ENCODE measurements around the gene MFN2. TPM values are rescaled to one million over a fixed set of nuclear protein-coding genes. Genes with fewer than 3 reads are reported as not detected.

Gene MFN2
- total and polyA plus RNA-seq, 2 of the 8 experiments (the other 6 are each of a cell fraction or from before 2014, with no cell fraction given) = 34.0 to 62.5 TPM

DNA sequence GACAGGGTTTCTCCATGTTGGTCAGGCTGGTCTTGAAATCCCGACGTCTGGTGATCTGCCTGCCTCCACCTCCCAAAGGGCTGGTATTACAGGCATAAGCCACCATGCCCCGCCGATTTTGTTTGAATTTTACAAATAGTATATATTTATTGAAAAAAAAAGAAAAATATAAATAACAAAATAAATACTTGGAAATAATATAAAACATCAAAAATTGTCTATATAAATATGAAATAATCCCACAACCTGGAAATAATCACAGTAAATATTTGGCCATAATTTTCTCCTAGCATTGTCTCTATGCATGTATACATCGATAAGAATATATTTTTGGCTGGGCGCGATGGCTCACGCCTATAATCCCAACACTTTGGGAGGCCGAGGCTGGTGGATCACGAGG is 48.4 kb upstream of the MFN2 start (continued):
- TF ChIP-seq SP1 (IDR thresholded peaks at IDR 0.05; ENCODE audit: low read depth, low read length) = no peak
- no peak for TF ChIP-seq GTF2F1 (IDR thresholded peaks at IDR 0.05; ENCODE audit: borderline replicate concordance, low read depth, low read length)
- no peak for TF ChIP-seq NANOG (IDR thresholded peaks at IDR 0.05; ENCODE audit: insufficient read depth, low read depth, low read length, poor library complexity, severe bottlenecking)
- TF ChIP-seq JUN (IDR thresholded peaks at IDR 0.05; ENCODE audit: low read depth, low read length) = no peak
- TF ChIP-seq TEAD4 (IDR thresholded peaks at IDR 0.05; ENCODE audit: low read depth, low read length) = no peak
- TF ChIP-seq, protein P1, sequence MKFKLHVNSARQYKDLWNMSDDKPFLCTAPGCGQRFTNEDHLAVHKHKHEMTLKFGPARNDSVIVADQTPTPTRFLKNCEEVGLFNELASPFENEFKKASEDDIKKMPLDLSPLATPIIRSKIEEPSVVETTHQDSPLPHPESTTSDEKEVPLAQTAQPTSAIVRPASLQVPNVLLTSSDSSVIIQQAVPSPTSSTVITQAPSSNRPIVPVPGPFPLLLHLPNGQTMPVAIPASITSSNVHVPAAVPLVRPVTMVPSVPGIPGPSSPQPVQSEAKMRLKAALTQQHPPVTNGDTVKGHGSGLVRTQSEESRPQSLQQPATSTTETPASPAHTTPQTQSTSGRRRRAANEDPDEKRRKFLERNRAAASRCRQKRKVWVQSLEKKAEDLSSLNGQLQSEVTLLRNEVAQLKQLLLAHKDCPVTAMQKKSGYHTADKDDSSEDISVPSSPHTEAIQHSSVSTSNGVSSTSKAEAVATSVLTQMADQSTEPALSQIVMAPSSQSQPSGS (IDR thresholded peaks at IDR 0.05; ENCODE audit: low read length) = no peak

Data from H1 (cell line).